ENCODE data around the gene TBCD.
A peak's percentile ranks its signal among the peaks of the same experiment; 100 is the strongest.

TBCD gene

DNA sequence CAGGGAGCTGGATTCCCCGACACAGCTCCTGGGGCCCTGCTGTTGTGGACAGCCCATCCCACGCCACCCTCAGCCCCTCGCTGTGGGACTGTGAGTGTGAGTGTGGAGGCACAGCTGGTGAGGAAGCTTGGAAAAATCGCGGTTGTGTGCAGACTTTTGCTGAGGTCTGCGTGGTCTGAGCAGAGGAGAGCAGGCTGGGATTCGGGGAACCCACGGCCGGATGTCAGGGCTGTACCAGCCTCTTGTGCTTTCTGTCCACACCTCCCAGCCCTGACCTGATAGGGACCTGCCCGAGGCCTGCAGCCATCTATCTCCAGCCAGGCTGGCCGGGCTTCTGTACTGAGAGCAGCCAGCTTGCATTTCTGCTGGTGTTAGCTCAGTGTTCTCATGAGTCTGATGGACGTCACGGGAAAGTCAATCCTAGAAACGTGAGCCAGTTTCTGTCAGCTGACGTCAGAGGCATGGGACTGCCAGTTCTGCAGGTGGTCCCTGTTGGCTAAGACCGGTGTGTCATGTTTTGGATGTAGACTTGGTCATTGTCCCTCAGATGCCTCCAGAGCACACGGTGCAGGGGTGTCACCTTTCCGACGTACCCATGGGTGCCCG is 160.7 kb downstream of the TBCD start:
- no peak overlapping the region for H3K27ac ChIP-seq
- TF ChIP-seq ZFX (IDR thresholded peaks at IDR 0.05; ENCODE audit: borderline replicate concordance): no peak
- no peak for TF ChIP-seq CTCF (IDR thresholded peaks at IDR 0.05)

- H3K27ac ChIP-seq: no peak overlapping the region
- no peak for TF ChIP-seq ZFX (IDR thresholded peaks at IDR 0.05; ENCODE audit: borderline replicate concordance)
- peak; percentile 45 for TF ChIP-seq CTCF (IDR thresholded peaks at IDR 0.05)
Observed at GRCh38 chr17:82913304-82914043, 161.6 kb downstream of the TBCD start.

DNA sequence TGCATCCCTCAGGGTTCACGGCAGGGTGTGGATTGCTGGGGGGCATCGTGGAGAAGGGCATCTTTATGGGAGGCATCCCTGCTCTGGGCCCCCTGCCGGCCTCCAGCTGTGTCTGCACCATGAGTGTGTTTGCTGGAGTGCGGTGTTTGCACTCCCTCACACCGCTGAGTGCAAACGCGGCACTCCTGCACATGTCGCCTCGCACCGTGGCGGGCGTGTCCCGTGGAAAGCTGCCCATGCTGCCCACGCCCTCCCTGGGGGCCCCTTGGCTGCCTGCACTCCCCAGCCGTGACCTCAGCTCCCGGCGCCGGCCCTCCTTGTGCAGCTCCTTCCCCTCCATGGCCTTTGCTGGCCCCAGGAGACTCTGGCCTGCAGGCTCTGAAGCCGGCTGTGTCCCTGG is 162.5 kb downstream of the TBCD start:
- TF ChIP-seq ZFX (IDR thresholded peaks at IDR 0.05; ENCODE audit: borderline replicate concordance) (no peak), CTCF (IDR thresholded peaks at IDR 0.05) (no peak)
- no peak overlapping the region for H3K27ac ChIP-seq

GRCh38 chr17:82915010-82915756 is 163.3 kb downstream of the TBCD start:
- no peak overlapping the region for H3K27ac ChIP-seq

GRCh38 chr17:82915757-82916027 is 163.8 kb downstream of the TBCD start:
- H3K27ac ChIP-seq: no peak overlapping the region
- TF ChIP-seq CTCF (IDR thresholded peaks at IDR 0.05): no peak
- no peak for TF ChIP-seq ZFX (IDR thresholded peaks at IDR 0.05; ENCODE audit: borderline replicate concordance)

More at GRCh38 chr17:82915010-82915756, 163.3 kb downstream of the TBCD start:
- TF ChIP-seq CTCF (IDR thresholded peaks at IDR 0.05) (peak; percentile 31), ZFX (IDR thresholded peaks at IDR 0.05; ENCODE audit: borderline replicate concordance) (no peak)

- no peak for TF ChIP-seq ZFX (IDR thresholded peaks at IDR 0.05; ENCODE audit: borderline replicate concordance)
- peak; percentile 40 for TF ChIP-seq CTCF (IDR thresholded peaks at IDR 0.05)
- H3K27ac ChIP-seq: no peak overlapping the region
Observed at GRCh38 chr17:82917699-82918345, 166.0 kb downstream of the TBCD start.

Data from 22Rv1 (cell line).